Left ventricle myocardium inferior (tissue), 1 donor: ENCODE data around the gene JHY. TPM values are rescaled to one million over a fixed set of nuclear protein-coding genes. Genes with fewer than 3 reads are reported as not detected.

Experiments
- DNase-seq: peaks from one replicate; pipeline ENCODE4 v3.0.0-alpha.2; 2020
- H3K27ac ChIP-seq: fragments of 200-600 bp; replicated peaks from 2 replicates; pipeline ENCODE4 v1.8.0; 2021
- H3K27me3 ChIP-seq: fragments of 200-600 bp; 2 replicates; pipeline ENCODE4 v1.8.0; 2021; ENCODE audit warnings: low read depth
- H3K36me3 ChIP-seq: fragments of 200-600 bp; 2 replicates; pipeline ENCODE4 v1.8.0; 2021
- H3K4me1 ChIP-seq: fragments of 200-600 bp; 2 replicates; pipeline ENCODE4 v1.8.0; 2021
- H3K4me3 ChIP-seq: fragments of 200-600 bp; 2 replicates; pipeline ENCODE4 v1.8.0; 2021; ENCODE audit warnings: mild to moderate bottlenecking, moderate library complexity
- H3K9me3 ChIP-seq: fragments of 200-600 bp; replicated peaks from 2 replicates; pipeline ENCODE4 v1.8.0; 2021
- CTCF ChIP-seq: fragments of 200-600 bp; IDR thresholded peaks from 2 replicates; pipeline ENCODE4 v1.8.0; 2021; ENCODE audit warnings: antibody characterized with exemption, mild to moderate bottlenecking, borderline replicate concordance
- intact Hi-C: fragments of 100-400 bp; cut with micrococcal nuclease; formaldehyde crosslinking; loops from one replicate; pipeline ENCODE4 v1.11.0; 2022
- total RNA-seq: library from RNA; stranded (reverse); fragmentation: NEBNext Ultra II Directional; extraction: Animal tissue kit (Norgen Biotek cat#: 25700); gene quantifications from one replicate; pipeline ENCODE4 v1.2.1, GENCODE V29; 2021
- donor health status: DM: no; HTN: yes; CAD: no; lungs with severe emphysema.

Gene JHY
- total RNA-seq, 1 donor from 2014 or later, result 1.8 TPM

GRCh38 chr11:122976734-122977469, 94.3 kb downstream of the JHY start:
- peak overlapping the region; percentile 51 for H3K4me3 ChIP-seq
- H3K36me3 ChIP-seq, result no peaks in the 10 kb centered on the region
- H3K27me3 ChIP-seq, result peaks cover 100% of the 10 kb centered on the region
- peaks cover 21% of the 10 kb centered on the region for H3K4me1 ChIP-seq
- DNase-seq, result no peak
- no peak for TF ChIP-seq CTCF
- intact Hi-C loops, result no loop called here
- no peak overlapping the region for H3K27ac ChIP-seq
- no peaks in the 10 kb centered on the region for H3K9me3 ChIP-seq

DNA sequence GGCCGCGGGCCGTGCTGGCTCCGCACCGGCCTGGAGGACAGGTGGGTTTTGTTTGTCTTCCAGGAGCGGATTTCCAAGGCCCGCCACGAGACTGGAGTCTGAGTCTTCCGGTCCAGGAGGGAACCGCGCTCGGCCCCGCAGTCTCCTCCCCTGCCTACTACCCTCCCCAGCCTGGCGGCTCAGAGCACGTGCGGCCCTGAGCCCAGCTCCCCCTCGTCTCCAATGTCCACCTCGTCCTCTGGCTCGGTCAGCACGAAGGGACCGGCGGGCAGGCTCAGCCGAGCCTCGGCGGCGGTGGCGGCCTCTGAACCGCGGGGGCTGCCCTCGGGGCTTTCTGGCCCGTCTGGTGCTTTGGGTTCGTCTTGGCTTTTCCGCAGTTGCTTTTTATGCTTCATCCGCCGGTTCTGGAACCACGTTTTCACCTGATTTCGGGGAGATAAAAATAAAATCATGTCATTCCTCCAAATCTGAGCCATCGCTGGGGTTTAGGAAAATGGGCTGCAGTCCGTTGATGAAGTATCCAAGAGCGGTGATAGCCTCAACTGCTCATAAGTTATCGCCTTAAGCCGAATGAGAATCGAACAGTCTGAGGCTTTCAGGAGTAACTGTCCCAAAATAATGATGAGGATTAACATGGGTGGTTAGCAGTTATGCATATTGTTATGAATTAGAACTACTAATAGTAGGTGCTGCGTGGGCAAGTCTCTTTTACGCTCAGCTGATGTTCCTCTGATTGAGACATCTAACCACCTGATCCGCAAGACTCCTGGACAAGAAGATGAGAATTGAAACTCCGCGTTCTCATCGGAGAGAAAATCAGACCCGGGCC, 95.1 kb downstream of the JHY start:
- H3K9me3 ChIP-seq, result no peaks in the 10 kb centered on the region
- intact Hi-C loops, result no loop called here
- no peak overlapping the region for H3K27ac ChIP-seq
- H3K4me3 ChIP-seq, result peak overlapping the region; percentile 51
- no peak for TF ChIP-seq CTCF
- no peak for DNase-seq
- peaks cover 21% of the 10 kb centered on the region for H3K4me1 ChIP-seq
- no peaks in the 10 kb centered on the region for H3K36me3 ChIP-seq
- H3K27me3 ChIP-seq, result peaks cover 100% of the 10 kb centered on the region

- Histone ChIP-seq H3K36me3 (no peaks in the 10 kb centered on the region), H3K27me3 (peaks cover 100% of the 10 kb centered on the region), H3K4me1 (peaks cover 21% of the 10 kb centered on the region), H3K27ac (no peak overlapping the region), H3K4me3 (no peak overlapping the region), H3K9me3 (no peaks in the 10 kb centered on the region)
- no peak for TF ChIP-seq CTCF
- no peak for DNase-seq
- intact Hi-C loops, result no loop called here
These were observed 95.7 kb downstream of the JHY start for GRCh38 chr11:122978299-122978620.

DNA sequence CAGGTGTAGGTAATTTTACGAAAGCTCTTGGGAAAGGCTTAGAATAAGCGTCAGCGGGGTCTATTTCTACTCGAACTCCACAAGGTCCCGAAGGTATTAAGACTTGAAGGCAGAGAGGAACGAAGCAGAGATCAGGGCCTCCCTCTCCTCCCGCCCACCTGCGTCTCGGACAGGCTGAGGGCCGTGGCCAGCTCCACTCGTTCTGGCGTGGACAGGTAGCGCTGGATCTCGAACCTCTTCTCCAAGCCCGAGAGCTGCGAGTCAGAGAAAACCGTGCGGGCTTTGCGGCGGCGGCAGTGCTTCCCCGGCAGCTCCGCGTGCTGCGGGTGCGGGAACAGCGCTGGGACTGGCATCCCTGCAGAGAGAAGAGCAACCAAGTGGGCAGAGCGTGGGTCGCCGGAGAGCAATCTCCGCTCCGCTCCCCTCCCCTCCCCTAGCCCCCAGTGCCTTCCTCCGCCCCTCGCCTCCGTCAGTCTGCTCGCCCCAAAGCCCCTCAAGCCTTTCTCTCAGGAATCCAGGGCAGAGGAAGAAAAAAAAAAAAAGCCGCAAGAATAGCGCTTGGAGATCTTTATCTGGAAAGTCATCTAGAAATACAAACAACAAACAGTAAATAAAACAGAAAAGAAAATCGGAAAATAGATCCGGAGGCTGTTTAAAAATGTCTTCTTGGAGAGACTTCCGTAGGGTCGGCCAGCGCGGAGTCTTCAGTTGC, 96.7 kb downstream of the JHY start:
- no peaks in the 10 kb centered on the region for H3K36me3 ChIP-seq
- intact Hi-C loops, result no loop called here
- H3K4me3 ChIP-seq, result no peak overlapping the region
- H3K9me3 ChIP-seq, result no peaks in the 10 kb centered on the region
- H3K27ac ChIP-seq, result no peak overlapping the region
- peaks cover 100% of the 10 kb centered on the region for H3K27me3 ChIP-seq
- no peak for TF ChIP-seq CTCF
- no peak for DNase-seq
- H3K4me1 ChIP-seq, result peaks cover 28% of the 10 kb centered on the region

- H3K27ac ChIP-seq, result no peak overlapping the region
- H3K36me3 ChIP-seq, result no peaks in the 10 kb centered on the region
- no peak for TF ChIP-seq CTCF
- no peak for DNase-seq
- no peak overlapping the region for H3K4me3 ChIP-seq
- intact Hi-C loops, result no loop called here
- peaks cover 34% of the 10 kb centered on the region for H3K4me1 ChIP-seq
- peaks cover 100% of the 10 kb centered on the region for H3K27me3 ChIP-seq
- no peaks in the 10 kb centered on the region for H3K9me3 ChIP-seq
These were observed 97.4 kb downstream of the JHY start for GRCh38 chr11:122979815-122980595.
